Muscle of leg (tissue), 11 donors: ENCODE results near the gene MYL10. TPM values are rescaled to one million over a fixed set of nuclear protein-coding genes. Genes with fewer than 3 reads are reported as not detected.

ENCODE experiments used
- DNase-seq: peaks from one replicate; pipeline ENCODE4 v3.0.0; 2013
- H3K27ac ChIP-seq: one replicate; pipeline ENCODE4 v1.5.1; 2013; ENCODE audit warnings: mild to moderate bottlenecking, low read length, control low read depth
- H3K27me3 ChIP-seq: one replicate; pipeline ENCODE4 v1.6.1; 2013; ENCODE audit warnings: low read length; ENCODE audit not compliant: control insufficient read depth, insufficient read depth
- H3K36me3 ChIP-seq: one replicate; pipeline ENCODE4 v1.6.1; 2013; ENCODE audit warnings: low read length; ENCODE audit not compliant: control insufficient read depth, insufficient read depth
- H3K4me1 ChIP-seq: one replicate; pipeline ENCODE4 v1.6.1; 2013; ENCODE audit warnings: low read length; ENCODE audit not compliant: control insufficient read depth, insufficient read depth
- H3K4me3 ChIP-seq: one replicate; pipeline ENCODE4 v1.5.1; 2013; ENCODE audit warnings: low read length, control low read depth
- H3K9me3 ChIP-seq: replicated peaks from 2 replicates; pipeline ENCODE4 v1.6.1; 2013; ENCODE audit warnings: low read depth, low read length; ENCODE audit not compliant: control insufficient read depth
- WGBS: methylation state at CpG from one replicate; pipeline ENCODE4 v1.1.5; 2013; ENCODE audit warnings: missing lambda C conversion rate; ENCODE audit not compliant: insufficient coverage; 5-methylcytosine and 5-hydroxymethylcytosine counted together
- polyA plus RNA-seq, 8 donors: library from polyadenylated mRNA; unstranded; fragments of 120-200 nt; gene quantifications; one replicate each; pipeline versions ENCODE4 v1.2.1 to v1.2.3, GENCODE V29; 2013; ENCODE audit warnings: inconsistent platforms in 1 of 8, low replicate concordance in 1 of 8; ENCODE audit not compliant: insufficient read length in 8 of 8, insufficient read depth in 1 of 8
- total RNA-seq: library from RNA; stranded (reverse); fragments of 120-200 nt; gene quantifications from one replicate; pipeline ENCODE4 v1.2.4, GENCODE V29; 2013

Gene MYL10
- total and polyA plus RNA-seq, 9 donors = 7.6 to 25.6 (median 14.4) TPM

DNA sequence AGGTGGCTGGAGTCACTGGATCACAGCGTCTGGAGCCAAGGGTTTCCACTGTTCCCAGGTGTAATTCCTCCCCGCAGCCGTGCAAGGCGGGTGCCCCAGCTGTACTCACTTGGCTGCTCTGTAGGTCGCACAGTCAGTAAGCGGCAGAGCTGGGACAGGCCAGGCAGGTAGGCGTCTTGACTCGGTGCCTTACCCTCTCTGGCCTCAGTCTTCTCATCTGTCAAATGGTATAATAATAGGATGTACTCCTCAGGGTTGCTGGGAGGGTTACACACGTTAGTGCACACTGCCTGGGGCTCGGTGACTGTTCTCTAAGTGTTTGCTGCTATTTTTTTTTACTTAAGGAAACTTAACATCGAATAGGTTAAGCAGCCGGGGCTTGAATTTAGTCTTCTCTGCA lies 27.0 kb downstream of the MYL10 start:
- Histone ChIP-seq H3K36me3 (no peaks in the 10 kb centered on the region), H3K27ac (no peak overlapping the region), H3K9me3 (no peaks in the 10 kb centered on the region), H3K4me3 (no peak overlapping the region), H3K4me1 (peaks cover 42% of the 10 kb centered on the region), H3K27me3 (peaks cover 3% of the 10 kb centered on the region)
- no peak for DNase-seq
- WGBS = 55% methylated on average over 8 of the region's 12 CpGs

DNA sequence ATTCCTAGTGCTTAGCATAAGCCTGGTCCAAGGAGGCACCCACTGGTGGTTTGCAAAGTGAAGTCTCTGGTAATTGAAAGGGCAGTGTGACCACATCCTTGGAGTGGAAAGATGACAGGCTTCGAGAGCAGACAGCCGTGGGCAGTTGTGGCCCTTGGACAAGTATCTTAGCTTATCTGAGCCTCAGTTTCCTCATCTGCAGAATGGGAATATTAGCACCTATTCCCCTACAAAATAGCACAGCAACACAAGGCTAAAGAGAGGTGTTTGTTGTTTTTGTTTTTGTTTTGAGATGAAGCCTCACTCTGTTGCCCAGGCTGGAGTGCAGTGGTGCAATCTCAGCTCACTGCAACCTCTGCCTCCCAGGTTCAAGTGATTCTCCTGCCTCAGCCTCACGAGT lies 29.3 kb downstream of the MYL10 start:
- Histone ChIP-seq H3K9me3 (no peaks in the 10 kb centered on the region), H3K4me1 (peaks cover 26% of the 10 kb centered on the region), H3K27ac (no peak overlapping the region), H3K36me3 (no peaks in the 10 kb centered on the region), H3K4me3 (no peak overlapping the region), H3K27me3 (peaks cover 3% of the 10 kb centered on the region)
- DNase-seq = no peak
- 80% methylated on average over 1 of the region's 3 CpGs for WGBS

DNA sequence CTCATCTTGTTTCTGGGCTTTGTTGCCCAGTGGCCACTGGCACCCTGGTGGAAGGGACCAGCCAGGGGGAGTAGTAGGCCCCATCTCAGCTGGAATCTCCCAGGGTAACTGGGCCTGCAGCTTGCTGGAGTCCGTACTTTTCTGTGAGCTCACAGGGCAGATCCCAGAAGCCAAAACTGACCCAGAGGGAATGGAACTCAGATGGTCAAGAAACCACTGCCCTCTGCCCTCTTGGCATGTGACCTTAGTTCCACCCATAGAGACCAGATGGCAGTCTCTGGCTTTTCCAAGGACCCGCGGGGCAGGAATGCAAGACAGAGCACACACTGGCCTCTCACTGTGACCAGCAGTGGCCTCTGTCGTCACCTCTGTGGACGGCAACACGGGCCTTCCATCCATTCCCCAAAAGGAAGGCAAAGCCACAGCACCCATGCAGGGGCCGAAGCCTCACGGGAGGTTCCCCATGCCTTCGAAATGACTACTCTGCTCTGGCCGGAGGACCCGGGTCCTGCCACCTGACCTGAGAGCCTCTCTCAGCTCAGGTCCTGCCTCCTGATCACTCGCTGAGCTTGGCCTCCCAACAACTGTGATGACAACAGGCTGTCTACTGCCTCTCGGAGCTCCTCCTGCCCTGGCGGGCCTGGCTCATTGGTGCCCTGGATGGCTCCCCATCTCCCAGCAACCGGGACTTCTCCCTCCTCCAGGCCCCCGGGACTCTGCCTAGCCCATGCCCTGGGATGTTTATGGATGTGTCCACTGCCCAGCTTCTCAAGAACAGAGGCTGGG lies 29.9 kb downstream of the MYL10 start:
- Histone ChIP-seq H3K27me3 (peaks cover 3% of the 10 kb centered on the region), H3K4me1 (peaks cover 26% of the 10 kb centered on the region), H3K27ac (no peak overlapping the region), H3K9me3 (no peaks in the 10 kb centered on the region), H3K4me3 (no peak overlapping the region), H3K36me3 (no peaks in the 10 kb centered on the region)
- 67% methylated on average over 12 of the region's 16 CpGs for WGBS
- DNase-seq = peak; percentile 36

DNA sequence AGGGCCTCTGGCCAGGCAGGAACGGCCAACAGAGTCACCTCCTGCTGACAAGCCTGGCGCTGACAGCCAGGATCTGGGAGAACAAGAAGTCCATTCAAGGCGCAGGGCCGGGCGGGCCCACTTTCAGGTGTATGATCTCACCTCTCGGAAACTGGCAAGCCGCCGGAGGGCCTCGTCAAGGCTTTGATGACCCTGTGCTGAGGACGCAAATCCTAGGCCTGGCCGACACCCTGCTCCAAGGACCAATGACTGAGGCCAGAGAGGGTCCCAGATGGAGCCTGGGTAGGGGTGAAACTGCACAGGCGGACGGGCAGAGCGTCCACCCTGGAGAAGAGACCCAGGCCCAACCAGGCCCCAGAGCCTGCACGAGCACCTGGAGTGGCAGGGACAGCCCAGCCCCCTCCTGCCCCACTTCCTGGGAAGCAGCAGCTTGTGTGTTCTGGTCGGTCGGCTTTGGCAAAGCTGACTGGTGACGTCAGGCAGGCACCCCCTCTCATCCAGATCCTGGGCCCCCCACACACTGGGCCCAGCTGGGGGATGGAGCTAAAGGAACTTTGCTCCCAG lies 30.6 kb downstream of the MYL10 start:
- H3K36me3 ChIP-seq = no peaks in the 10 kb centered on the region

DNA sequence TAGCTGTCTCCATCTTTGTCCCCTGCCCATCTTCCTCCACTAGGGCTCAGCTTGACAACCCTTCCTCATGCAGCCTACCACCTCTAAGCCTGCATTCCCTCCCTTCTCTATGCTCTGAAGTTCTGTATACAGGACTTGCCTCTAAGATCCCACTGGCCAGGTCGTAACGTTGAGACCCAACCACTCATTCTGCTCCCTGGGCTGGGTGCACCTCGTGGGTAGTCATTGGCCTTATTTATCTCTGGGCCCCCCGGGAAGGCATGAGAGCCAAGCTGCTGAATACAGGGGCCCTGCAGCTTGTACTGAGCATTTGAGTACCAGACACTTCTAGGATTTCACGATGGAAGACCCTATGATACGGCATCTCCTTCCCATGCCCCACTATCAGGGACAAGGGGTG lies 31.2 kb downstream of the MYL10 start:
- H3K27ac ChIP-seq = no peak overlapping the region
- no peaks in the 10 kb centered on the region for H3K9me3 ChIP-seq
- H3K4me3 ChIP-seq = no peak overlapping the region
- no peak for DNase-seq
- peaks cover 23% of the 10 kb centered on the region for H3K4me1 ChIP-seq
- H3K27me3 ChIP-seq = peaks cover 3% of the 10 kb centered on the region
- 82% methylated on average over 6 of the region's 6 CpGs for WGBS
- no peaks in the 10 kb centered on the region for H3K36me3 ChIP-seq

More for the DNA sequence above, 30.6 kb downstream of the MYL10 start:
- Histone ChIP-seq H3K27ac (no peak overlapping the region), H3K4me3 (no peak overlapping the region), H3K9me3 (no peaks in the 10 kb centered on the region), H3K27me3 (peaks cover 3% of the 10 kb centered on the region), H3K4me1 (peaks cover 26% of the 10 kb centered on the region)
- no peak for DNase-seq
- WGBS = 64% methylated on average over 11 of the region's 18 CpGs

DNA sequence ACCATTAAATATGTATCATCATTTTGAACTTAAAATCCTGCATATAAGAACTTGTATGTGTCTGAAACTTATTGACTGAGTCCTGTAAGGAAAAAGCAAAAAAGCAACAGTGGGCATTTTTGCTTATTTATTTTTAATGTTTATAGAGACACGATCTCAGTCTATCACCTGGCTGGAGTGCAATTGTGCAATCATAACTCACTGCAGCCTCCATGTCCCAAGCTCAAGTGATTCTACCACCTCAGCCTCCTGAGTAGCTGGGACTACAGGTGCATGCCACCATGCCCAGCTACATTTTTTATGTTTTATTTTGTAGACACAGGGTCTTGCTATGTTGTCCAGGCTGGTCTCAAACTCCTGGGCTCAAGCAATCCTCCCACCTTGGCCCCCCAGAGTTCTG lies 32.2 kb downstream of the MYL10 start:
- WGBS = no CpG with 5 or more reads among the region's 1 CpG
- peaks cover 3% of the 10 kb centered on the region for H3K27me3 ChIP-seq
- peaks cover 14% of the 10 kb centered on the region for H3K4me1 ChIP-seq
- no peak overlapping the region for H3K4me3 ChIP-seq
- H3K27ac ChIP-seq = no peak overlapping the region
- no peaks in the 10 kb centered on the region for H3K9me3 ChIP-seq
- DNase-seq = no peak
- no peaks in the 10 kb centered on the region for H3K36me3 ChIP-seq

DNA sequence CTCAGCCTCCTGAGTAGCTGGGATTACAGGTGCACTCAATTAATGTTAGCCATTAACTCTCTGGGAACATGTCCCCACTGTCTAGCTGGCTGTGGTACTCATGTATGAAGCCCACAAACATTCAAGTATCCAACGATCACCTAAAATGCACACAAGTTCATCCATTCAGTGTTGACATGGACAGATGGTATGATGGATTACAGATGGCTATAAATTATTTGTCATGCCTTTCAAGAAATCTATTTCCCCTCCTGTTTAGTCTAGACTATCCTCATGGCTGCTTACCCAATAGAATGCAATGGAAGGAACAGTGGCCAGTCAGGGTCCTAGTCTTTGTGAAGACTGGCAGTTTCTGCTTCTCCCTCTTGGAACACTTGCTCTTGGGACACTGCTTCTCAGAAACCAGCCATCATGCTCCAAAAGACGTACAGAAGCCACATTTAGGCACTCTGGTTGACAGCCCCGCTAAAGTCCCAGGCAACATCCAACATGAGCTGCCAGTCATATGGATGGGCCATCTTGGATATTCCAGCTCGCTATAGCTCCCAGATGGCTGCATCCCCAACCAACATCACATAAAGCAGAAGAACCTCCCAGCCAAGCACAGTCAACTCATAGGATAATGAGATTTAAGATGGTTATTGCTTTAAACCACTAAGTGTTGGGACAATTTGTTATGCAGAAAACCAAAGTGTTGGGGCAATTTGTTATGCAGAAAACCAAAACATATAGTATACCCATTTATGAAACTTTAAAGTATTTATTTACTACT lies 33.1 kb downstream of the MYL10 start:
- H3K9me3 ChIP-seq = no peaks in the 10 kb centered on the region
- DNase-seq = no peak
- H3K4me1 ChIP-seq = peaks cover 14% of the 10 kb centered on the region
- no peak overlapping the region for H3K27ac ChIP-seq
- H3K36me3 ChIP-seq = no peaks in the 10 kb centered on the region
- WGBS = 83% methylated on average over 2 of the region's 4 CpGs
- no peaks in the 10 kb centered on the region for H3K27me3 ChIP-seq
- H3K4me3 ChIP-seq = no peak overlapping the region

DNA sequence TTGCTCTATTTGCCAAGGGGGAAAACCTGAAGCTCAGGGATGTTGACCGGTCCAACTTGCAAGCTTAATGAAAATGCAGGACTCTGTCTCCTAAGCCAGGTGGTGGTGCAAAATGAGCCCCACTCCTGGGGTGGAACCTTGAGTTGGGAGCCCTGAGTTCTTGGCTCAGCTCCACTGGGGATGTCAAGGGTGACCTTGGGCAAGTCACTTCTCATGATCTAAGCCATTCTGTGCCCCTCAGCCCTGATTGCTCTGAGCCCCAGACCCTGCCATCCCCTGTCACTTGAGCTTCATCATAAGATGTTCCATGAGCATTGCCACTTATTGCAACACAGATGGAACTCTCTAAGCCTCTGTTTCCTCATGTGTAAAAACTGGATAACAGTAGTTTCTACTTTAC lies 33.9 kb downstream of the MYL10 start:
- Histone ChIP-seq H3K36me3 (no peaks in the 10 kb centered on the region), H3K4me1 (peaks cover 14% of the 10 kb centered on the region), H3K27ac (no peak overlapping the region), H3K4me3 (no peak overlapping the region), H3K27me3 (no peaks in the 10 kb centered on the region), H3K9me3 (no peaks in the 10 kb centered on the region)
- DNase-seq = no peak
- 75% methylated on average over 1 of the region's 1 CpG for WGBS

DNA sequence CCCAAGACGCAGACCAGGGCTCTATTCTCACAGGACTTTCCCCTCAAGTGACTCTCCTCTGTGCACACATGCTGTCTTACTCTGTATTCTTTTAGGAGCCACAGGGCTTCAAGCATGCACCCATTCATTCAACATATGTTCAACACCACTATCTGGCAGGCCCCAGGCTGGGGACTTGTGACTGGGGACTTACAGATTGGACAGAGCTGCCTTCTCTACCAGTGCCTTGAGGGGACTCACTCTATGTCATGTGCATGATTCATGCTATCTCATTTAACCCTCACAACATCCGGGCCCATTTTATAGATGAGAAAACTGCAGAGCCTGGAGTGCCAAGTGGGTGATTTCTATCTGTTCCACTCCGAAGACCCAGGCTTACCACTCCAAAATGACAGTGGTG lies 34.3 kb downstream of the MYL10 start:
- WGBS = 63% methylated on average over 1 of the region's 3 CpGs
- Histone ChIP-seq H3K27ac (no peak overlapping the region), H3K4me1 (peaks cover 14% of the 10 kb centered on the region), H3K4me3 (no peak overlapping the region), H3K9me3 (no peaks in the 10 kb centered on the region), H3K27me3 (no peaks in the 10 kb centered on the region), H3K36me3 (no peaks in the 10 kb centered on the region)
- no peak for DNase-seq

DNA sequence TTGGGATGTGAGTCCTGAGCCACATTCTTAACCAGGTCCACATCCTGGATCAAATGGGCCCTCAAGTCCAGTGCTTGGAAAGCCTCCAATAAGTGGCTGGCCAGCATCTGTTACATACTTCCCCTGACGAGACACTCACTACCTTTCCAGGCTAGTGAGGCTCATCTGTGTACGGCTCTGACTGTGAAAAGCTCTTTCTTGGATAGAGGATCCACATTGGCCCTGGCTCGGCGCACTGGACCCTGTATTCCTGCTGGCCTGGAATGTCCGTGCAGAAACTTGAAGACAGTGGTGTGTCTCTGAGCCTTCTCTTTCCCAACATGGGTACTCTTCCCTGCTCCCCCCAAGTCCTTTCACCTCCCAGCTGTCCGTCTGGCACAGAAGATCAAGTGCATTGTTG lies 35.5 kb downstream of the MYL10 start:
- Histone ChIP-seq H3K4me1 (peaks cover 3% of the 10 kb centered on the region), H3K4me3 (no peak overlapping the region), H3K27me3 (no peaks in the 10 kb centered on the region), H3K36me3 (no peaks in the 10 kb centered on the region), H3K27ac (no peak overlapping the region), H3K9me3 (no peaks in the 10 kb centered on the region)
- WGBS = 66% methylated on average over 2 of the region's 6 CpGs
- no peak for DNase-seq
